ENCODE measurements around the gene HSF5. TPM values are rescaled to one million over a fixed set of nuclear protein-coding genes. Genes with fewer than 3 reads are reported as not detected.

Gene HSF5
- total and polyA plus RNA-seq, 2 of the 13 experiments (the other 11 are each of a cell fraction or from before 2014, with no cell fraction given), result not detected

GRCh38 chr17:58414596-58414997 is 73.6 kb downstream of the HSF5 start (continued):
- TF ChIP-seq MZF1 (CRISPR knock-in tag; IDR thresholded peaks at IDR 0.05; ENCODE audit: borderline replicate concordance) (no peak), CCAR2 (optimal IDR thresholded peaks at IDR 0.05; ENCODE audit: low read depth, low read length) (no peak), ARID5B (CRISPR knock-in tag; IDR thresholded peaks at IDR 0.05) (peak; percentile 30; the same call in 1 of the 2 replicates), ZNF768 (CRISPR knock-in tag; IDR thresholded peaks at IDR 0.05) (no peak), SAP130 (CRISPR knock-in tag; IDR thresholded peaks at IDR 0.05; ENCODE audit: low read depth) (peak; percentile 75), ZNF136 (CRISPR knock-in tag; IDR thresholded peaks at IDR 0.05; ENCODE audit: low read depth) (no peak), ZNF160 (CRISPR knock-in tag; IDR thresholded peaks at IDR 0.05) (no peak), JUNB (CRISPR knock-in tag; IDR thresholded peaks at IDR 0.05; ENCODE audit: borderline replicate concordance) (no peak), CSRNP1 (CRISPR knock-in tag; IDR thresholded peaks at IDR 0.05) (no peak), ZNF446 (CRISPR knock-in tag; IDR thresholded peaks at IDR 0.05) (no peak), ZNF326 (CRISPR knock-in tag; IDR thresholded peaks at IDR 0.05; ENCODE audit: borderline replicate concordance) (no peak), ZNF569 (CRISPR knock-in tag; IDR thresholded peaks at IDR 0.05; ENCODE audit: borderline replicate concordance) (no peak), RORA (CRISPR knock-in tag; IDR thresholded peaks at IDR 0.05) (no peak), ZNF839 (CRISPR knock-in tag; IDR thresholded peaks at IDR 0.05; ENCODE audit: borderline replicate concordance) (no peak), NAIF1 (CRISPR knock-in tag; IDR thresholded peaks at IDR 0.05; ENCODE audit: borderline replicate concordance) (no peak), IRF2 (CRISPR knock-in tag; IDR thresholded peaks at IDR 0.05) (peak; percentile 33), SP1 (IDR thresholded peaks at IDR 0.05) (no peak), SP1 (CRISPR knock-in tag; IDR thresholded peaks at IDR 0.05) (no peak), MTA3 (CRISPR knock-in tag; IDR thresholded peaks at IDR 0.05) (no peak), ZFAT (CRISPR knock-in tag; conservative IDR thresholded peaks at IDR 0.05) (no peak), TSC22D2 (CRISPR knock-in tag; IDR thresholded peaks at IDR 0.05; ENCODE audit: borderline replicate concordance) (no peak), HNRNPK (IDR thresholded peaks at IDR 0.05; ENCODE audit: low read depth, low read length, poor library complexity, severe bottlenecking) (no peak), MTERF4 (CRISPR knock-in tag; IDR thresholded peaks at IDR 0.05) (no peak), ZNF350 (CRISPR knock-in tag; IDR thresholded peaks at IDR 0.05; ENCODE audit: borderline replicate concordance, low read depth) (no peak), TFDP2 (CRISPR knock-in tag; IDR thresholded peaks at IDR 0.05) (no peak)

All from HepG2 (cell line).